ENCODE results near the gene TBX18. TPM values are rescaled to one million over a fixed set of nuclear protein-coding genes. Genes with fewer than 3 reads are reported as not detected.
A peak's percentile ranks its signal among the peaks of the same experiment; 100 is the strongest.

Gene TBX18
- total and polyA plus RNA-seq, 2 donors from 2014 or later: 4.1 TPM; not detected in 1

GRCh38 chr6:84808491-84809061 is 44.2 kb upstream of the TBX18 start:
- H3K4me1 ChIP-seq (ENCODE audit: control insufficient read depth in 2 of 3, insufficient read depth in 2 of 3, low read depth in 1 of 3, low read length in 3 of 3): no peaks in the 10 kb centered on the region
- intact Hi-C loops (cut with DNase I): no loop called here
- H3K4me3 ChIP-seq (ENCODE audit: low read length in 3 of 3): no peak overlapping the region
- no peak for FAIRE-seq
- no peak overlapping the region for H3K9ac ChIP-seq (ENCODE audit: low read length in 3 of 3)
- no peak overlapping the region for H3K27ac ChIP-seq (ENCODE audit: low read depth in 2 of 2, low read length in 2 of 2)
- TF ChIP-seq CTCF (IDR thresholded peaks at IDR 0.05; ENCODE audit: borderline replicate concordance, extremely low read depth, insufficient read depth): no peak
- DNase-seq: peak in 2 of 5 donors; percentile 2 to 12
- H3K36me3 ChIP-seq (ENCODE audit: control insufficient read depth in 2 of 3, insufficient read depth in 3 of 3, low read length in 3 of 3): no peaks in the 10 kb centered on the region
- H3K9me3 ChIP-seq (ENCODE audit: control insufficient read depth in 2 of 3, insufficient read depth in 1 of 3, low read length in 3 of 3): no peaks in the 10 kb centered on the region
- H3K27me3 ChIP-seq (ENCODE audit: control insufficient read depth, insufficient read depth, low read length): no peaks in the 10 kb centered on the region

- no peaks in the 10 kb centered on the region for H3K27me3 ChIP-seq (ENCODE audit: control insufficient read depth, insufficient read depth, low read length)
- H3K9me3 ChIP-seq (ENCODE audit: control insufficient read depth in 2 of 3, insufficient read depth in 1 of 3, low read length in 3 of 3): no peaks in the 10 kb centered on the region
- no peaks in the 10 kb centered on the region for H3K4me1 ChIP-seq (ENCODE audit: control insufficient read depth in 2 of 3, insufficient read depth in 2 of 3, low read depth in 1 of 3, low read length in 3 of 3)
- no peak overlapping the region for H3K4me3 ChIP-seq (ENCODE audit: low read length in 3 of 3)
- TF ChIP-seq CTCF (IDR thresholded peaks at IDR 0.05; ENCODE audit: borderline replicate concordance, extremely low read depth, insufficient read depth): no peak
- no peaks in the 10 kb centered on the region for H3K36me3 ChIP-seq (ENCODE audit: control insufficient read depth in 2 of 3, insufficient read depth in 3 of 3, low read length in 3 of 3)
- FAIRE-seq (no peak), DNase-seq (no peak)
- H3K27ac ChIP-seq (ENCODE audit: low read depth in 2 of 2, low read length in 2 of 2): no peak overlapping the region
- no peak overlapping the region for H3K9ac ChIP-seq (ENCODE audit: low read length in 3 of 3)
- intact Hi-C loops (cut with DNase I): no loop called here
These were observed 40.7 kb upstream of the TBX18 start for GRCh38 chr6:84805145-84805544.

GRCh38 chr6:84804720-84805119 is 40.3 kb upstream of the TBX18 start:
- Histone ChIP-seq H3K9ac (ENCODE audit: low read length in 3 of 3) (no peak overlapping the region), H3K36me3 (ENCODE audit: control insufficient read depth in 2 of 3, insufficient read depth in 3 of 3, low read length in 3 of 3) (no peaks in the 10 kb centered on the region), H3K9me3 (ENCODE audit: control insufficient read depth in 2 of 3, insufficient read depth in 1 of 3, low read length in 3 of 3) (no peaks in the 10 kb centered on the region), H3K27ac (ENCODE audit: low read depth in 2 of 2, low read length in 2 of 2) (no peak overlapping the region), H3K4me1 (ENCODE audit: control insufficient read depth in 2 of 3, insufficient read depth in 2 of 3, low read depth in 1 of 3, low read length in 3 of 3) (no peaks in the 10 kb centered on the region), H3K4me3 (ENCODE audit: low read length in 3 of 3) (no peak overlapping the region), H3K27me3 (ENCODE audit: control insufficient read depth, insufficient read depth, low read length) (no peaks in the 10 kb centered on the region)
- TF ChIP-seq CTCF (IDR thresholded peaks at IDR 0.05; ENCODE audit: borderline replicate concordance, extremely low read depth, insufficient read depth): no peak
- intact Hi-C loops (cut with DNase I): no loop called here
- DNase-seq (no peak), FAIRE-seq (no peak)

GRCh38 chr6:84801250-84801649 is 36.9 kb upstream of the TBX18 start:
- intact Hi-C loops (cut with DNase I): no loop called here

More at GRCh38 chr6:84801250-84801649, 36.9 kb upstream of the TBX18 start:
- no peak for TF ChIP-seq CTCF (IDR thresholded peaks at IDR 0.05; ENCODE audit: borderline replicate concordance, extremely low read depth, insufficient read depth)
- H3K4me3 ChIP-seq (ENCODE audit: low read length in 3 of 3): no peak overlapping the region
- peak; percentile 11 for FAIRE-seq
- DNase-seq: no peak
- H3K9ac ChIP-seq (ENCODE audit: low read length in 3 of 3): no peak overlapping the region
- no peaks in the 10 kb centered on the region for H3K9me3 ChIP-seq (ENCODE audit: control insufficient read depth in 2 of 3, insufficient read depth in 1 of 3, low read length in 3 of 3)
- H3K27ac ChIP-seq (ENCODE audit: low read depth in 2 of 2, low read length in 2 of 2): no peak overlapping the region
- no peaks in the 10 kb centered on the region for H3K4me1 ChIP-seq (ENCODE audit: control insufficient read depth in 2 of 3, insufficient read depth in 2 of 3, low read depth in 1 of 3, low read length in 3 of 3)
- no peaks in the 10 kb centered on the region for H3K27me3 ChIP-seq (ENCODE audit: control insufficient read depth, insufficient read depth, low read length)
- no peaks in the 10 kb centered on the region for H3K36me3 ChIP-seq (ENCODE audit: control insufficient read depth in 2 of 3, insufficient read depth in 3 of 3, low read length in 3 of 3)
